Astrocyte (in vitro differentiated cells and primary cell): ENCODE results near the gene TJP1.

Experiments
- CTCF ChIP-seq: IDR thresholded peaks from 2 replicates; pipeline ENCODE4 v1.5.1; 2011; ENCODE audit warnings: low read depth, mild to moderate bottlenecking, inconsistent platforms, low read length, moderate library complexity; ENCODE audit not compliant: insufficient read depth
- EZH2 ChIP-seq: IDR thresholded peaks from 2 replicates; pipeline ENCODE4 v1.6.1; 2012; ENCODE audit warnings: mild to moderate bottlenecking, low read length, inconsistent platforms; ENCODE audit not compliant: insufficient read depth

GRCh38 chr15:29819979-29820378, 2.3 kb downstream of the TJP1 start:
- TF ChIP-seq CTCF = no peak
- TF ChIP-seq EZH2 = no peak
